HFFc6 (cell line): ENCODE data around the gene RAB8B. TPM values are rescaled to one million over a fixed set of nuclear protein-coding genes. Genes with fewer than 3 reads are reported as not detected.
"Not testable (repeated sequence)": the region's sequence is repeated elsewhere in the genome, so short reads cannot be mapped to it uniquely, and the experiment has no call there.

Source experiments
- DNase-seq: peaks from one replicate; pipeline ENCODE4 v3.0.0-alpha.2; 2018
- H3K27ac Mint-ChIP-seq: 2 replicates; pipeline ENCODE4 v1.8.0; 2020; ENCODE audit warnings: mild to moderate bottlenecking, mixed read lengths
- H3K27me3 Mint-ChIP-seq: 2 replicates; pipeline ENCODE4 v1.8.0; 2021; ENCODE audit warnings: mild to moderate bottlenecking, moderate library complexity, mixed read lengths; ENCODE audit not compliant: insufficient read depth
- H3K36me3 Mint-ChIP-seq: 2 replicates; pipeline ENCODE4 v1.8.0; 2021; ENCODE audit warnings: low read depth, mixed read lengths
- H3K4me1 Mint-ChIP-seq: 2 replicates; pipeline ENCODE4 v1.8.0; 2020; ENCODE audit warnings: low read depth, mixed read lengths
- H3K4me3 Mint-ChIP-seq: 2 replicates; pipeline ENCODE4 v1.8.0; 2020; ENCODE audit warnings: mild to moderate bottlenecking, moderate library complexity, mixed read lengths
- H3K9me3 Mint-ChIP-seq: 2 replicates; pipeline ENCODE4 v1.8.0; 2020; ENCODE audit warnings: mild to moderate bottlenecking, mixed read lengths
- total RNA-seq, 6 experiments: library from RNA; stranded (reverse); fragmentation: NEBNext Ultra II Directional; extraction: Animal tissue kit (Norgen Biotek cat#: 25700); gene quantifications; 2 replicates in 1 of 6; 3 replicates in 5 of 6; pipeline ENCODE4 v1.2.3, GENCODE V29; 2021
- TF ChIP-seq, protein P1 (sequence below): fragments of 200-600 bp; sonication (generic); IDR thresholded peaks from 2 replicates; pipeline ENCODE4 v1.5.0; 2021; ENCODE audit warnings: antibody characterized with exemption, mild to moderate bottlenecking

RAB8B gene
- total RNA-seq, 6 experiments from 2014 or later: 24.7 to 38.4 (median 33.2) TPM

- H3K27ac Mint-ChIP-seq: peak overlapping the region; percentile 88
- H3K4me1 Mint-ChIP-seq: peaks cover 75% of the 10 kb centered on the region
- H3K4me3 Mint-ChIP-seq: peak overlapping the region; percentile 60
- H3K9me3 Mint-ChIP-seq: no peaks in the 10 kb centered on the region
- TF ChIP-seq, protein P1, sequence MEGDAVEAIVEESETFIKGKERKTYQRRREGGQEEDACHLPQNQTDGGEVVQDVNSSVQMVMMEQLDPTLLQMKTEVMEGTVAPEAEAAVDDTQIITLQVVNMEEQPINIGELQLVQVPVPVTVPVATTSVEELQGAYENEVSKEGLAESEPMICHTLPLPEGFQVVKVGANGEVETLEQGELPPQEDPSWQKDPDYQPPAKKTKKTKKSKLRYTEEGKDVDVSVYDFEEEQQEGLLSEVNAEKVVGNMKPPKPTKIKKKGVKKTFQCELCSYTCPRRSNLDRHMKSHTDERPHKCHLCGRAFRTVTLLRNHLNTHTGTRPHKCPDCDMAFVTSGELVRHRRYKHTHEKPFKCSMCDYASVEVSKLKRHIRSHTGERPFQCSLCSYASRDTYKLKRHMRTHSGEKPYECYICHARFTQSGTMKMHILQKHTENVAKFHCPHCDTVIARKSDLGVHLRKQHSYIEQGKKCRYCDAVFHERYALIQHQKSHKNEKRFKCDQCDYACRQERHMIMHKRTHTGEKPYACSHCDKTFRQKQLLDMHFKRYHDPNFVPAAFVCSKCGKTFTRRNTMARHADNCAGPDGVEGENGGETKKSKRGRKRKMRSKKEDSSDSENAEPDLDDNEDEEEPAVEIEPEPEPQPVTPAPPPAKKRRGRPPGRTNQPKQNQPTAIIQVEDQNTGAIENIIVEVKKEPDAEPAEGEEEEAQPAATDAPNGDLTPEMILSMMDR: no peak
- peaks cover 15% of the 10 kb centered on the region for H3K36me3 Mint-ChIP-seq
- H3K27me3 Mint-ChIP-seq: no peaks in the 10 kb centered on the region; the same call in 1 of the 2 replicates
- no peak for DNase-seq
These were observed 43.5 kb downstream of the RAB8B start for GRCh38 chr15:63232943-63233342.

DNA sequence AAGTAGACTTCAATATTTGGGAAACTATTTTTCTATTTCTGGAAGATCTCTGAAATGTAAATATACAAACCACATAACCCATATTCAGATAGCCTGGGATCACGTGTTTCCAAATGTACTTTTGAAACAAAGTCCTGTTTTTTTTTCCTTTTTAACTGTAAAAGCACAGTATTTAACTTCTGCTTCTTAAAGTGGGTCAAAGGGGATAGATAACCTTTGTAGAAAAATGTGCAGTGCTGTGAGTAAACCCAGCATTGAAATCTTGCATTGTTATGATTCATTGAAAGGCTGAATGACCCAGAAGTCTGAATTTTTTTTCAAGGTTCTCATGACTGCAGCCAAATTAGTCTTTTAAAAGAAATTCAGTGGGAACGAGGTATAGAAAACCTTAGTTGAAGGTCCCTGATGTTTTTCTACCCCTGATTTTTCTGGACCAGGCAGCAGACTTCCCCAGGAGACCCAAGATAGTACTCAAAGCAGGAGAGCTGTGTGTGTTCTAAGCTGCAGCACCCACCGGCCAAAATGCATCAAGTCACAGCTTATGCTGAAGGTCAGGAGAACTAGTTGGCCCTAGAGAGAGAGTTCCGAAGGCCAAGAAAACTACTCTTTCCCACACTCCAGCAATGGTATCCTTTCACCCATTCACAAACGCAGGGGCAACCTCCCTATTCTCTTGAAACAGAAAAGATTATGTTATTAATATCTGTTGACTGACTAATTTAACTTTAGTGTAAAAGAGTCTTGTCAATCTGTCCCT lies 44.4 kb downstream of the RAB8B start:
- DNase-seq: peak; percentile 69
- Mint-ChIP-seq H3K4me1 (peaks cover 79% of the 10 kb centered on the region), H3K27ac (peak overlapping the region; percentile 88), H3K36me3 (peaks cover 15% of the 10 kb centered on the region), H3K4me3 (peak overlapping the region; percentile 60), H3K9me3 (no peaks in the 10 kb centered on the region), H3K27me3 (no peaks in the 10 kb centered on the region; the same call in 1 of the 2 replicates)
- TF ChIP-seq, protein P1: no peak

- Mint-ChIP-seq H3K4me1 (peaks cover 80% of the 10 kb centered on the region), H3K27ac (peak overlapping the region; percentile 88), H3K9me3 (no peaks in the 10 kb centered on the region), H3K36me3 (peaks cover 15% of the 10 kb centered on the region), H3K27me3 (no peaks in the 10 kb centered on the region; the same call in 1 of the 2 replicates), H3K4me3 (peak overlapping the region; percentile 60)
- TF ChIP-seq, protein P1: no peak
- DNase-seq: no peak
These were observed 45.1 kb downstream of the RAB8B start for GRCh38 chr15:63234451-63234870.

DNA sequence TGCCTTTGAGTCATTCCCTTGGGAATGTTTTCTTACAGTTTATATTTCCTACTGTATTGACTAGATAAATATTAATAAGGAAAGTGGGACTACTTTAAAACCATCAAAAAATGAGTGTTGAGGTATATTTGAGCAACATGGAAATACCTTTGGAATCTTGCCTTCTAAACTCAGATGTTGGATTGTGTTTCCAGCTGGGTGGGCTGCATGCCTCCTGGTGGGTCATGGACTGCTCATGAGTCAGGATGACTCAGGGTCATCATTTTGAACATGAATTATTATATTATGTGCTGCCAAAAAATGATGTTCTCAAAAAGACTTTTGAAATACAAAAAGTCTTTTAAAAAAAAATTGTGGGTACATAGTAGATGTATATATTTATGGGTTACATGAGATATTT lies 46.9 kb downstream of the RAB8B start:
- no peak for DNase-seq
- Mint-ChIP-seq H3K27ac (peak overlapping the region; percentile 8; the same call in 1 of the 2 replicates), H3K27me3 (no peaks in the 10 kb centered on the region; the same call in 1 of the 2 replicates), H3K9me3 (no peaks in the 10 kb centered on the region), H3K4me3 (no peak overlapping the region), H3K4me1 (peaks cover 82% of the 10 kb centered on the region), H3K36me3 (peaks cover 19% of the 10 kb centered on the region)
- TF ChIP-seq, protein P1: no peak

DNA sequence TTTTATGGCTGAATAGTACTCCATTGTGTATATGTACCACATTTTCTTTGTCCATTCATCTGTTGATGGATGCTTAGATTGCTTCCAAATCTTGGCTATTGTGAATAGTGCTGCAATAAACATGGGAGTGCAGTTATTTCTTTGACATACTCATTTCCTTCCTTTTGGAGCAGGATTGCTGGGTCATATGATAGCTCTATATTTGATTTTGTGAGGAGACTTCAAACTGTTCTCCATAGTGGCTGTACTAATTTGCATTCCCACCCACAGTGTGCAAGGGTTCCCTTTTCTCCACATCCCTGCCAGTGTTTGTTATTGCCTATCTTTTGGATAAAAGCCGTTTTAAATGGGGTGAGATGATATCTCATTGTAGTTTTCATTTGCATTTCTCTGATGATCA lies 47.7 kb downstream of the RAB8B start:
- not testable (repeated sequence) for H3K27me3 Mint-ChIP-seq, H3K27ac Mint-ChIP-seq, H3K4me3 Mint-ChIP-seq, H3K9me3 Mint-ChIP-seq, DNase-seq
- Mint-ChIP-seq H3K4me1 (peaks cover 74% of the 10 kb centered on the region), H3K36me3 (peaks cover 19% of the 10 kb centered on the region)

- peaks cover 23% of the 10 kb centered on the region for H3K36me3 Mint-ChIP-seq
- TF ChIP-seq, protein P1: no peak
- DNase-seq: no peak
- no peak overlapping the region for H3K4me3 Mint-ChIP-seq
- H3K27me3 Mint-ChIP-seq: no peaks in the 10 kb centered on the region; the same call in 1 of the 2 replicates
- peaks cover 67% of the 10 kb centered on the region for H3K4me1 Mint-ChIP-seq
- peaks cover 1% of the 10 kb centered on the region; the same call in 1 of the 2 replicates for H3K9me3 Mint-ChIP-seq
- H3K27ac Mint-ChIP-seq: no peak overlapping the region
These were observed 48.8 kb downstream of the RAB8B start for GRCh38 chr15:63238171-63238570.
